Kidney tubule cell (primary cell): Measurements from ENCODE around the gene SHROOM3.
"Not testable (repeated sequence)": the region's sequence is repeated elsewhere in the genome, so short reads cannot be mapped to it uniquely, and the experiment has no call there.

Experiments
- DNase-seq: peaks from one replicate; pipeline ENCODE4 v3.0.0-alpha.2; 2018; ENCODE audit warnings: low spot score

SHROOM3 gene

DNA sequence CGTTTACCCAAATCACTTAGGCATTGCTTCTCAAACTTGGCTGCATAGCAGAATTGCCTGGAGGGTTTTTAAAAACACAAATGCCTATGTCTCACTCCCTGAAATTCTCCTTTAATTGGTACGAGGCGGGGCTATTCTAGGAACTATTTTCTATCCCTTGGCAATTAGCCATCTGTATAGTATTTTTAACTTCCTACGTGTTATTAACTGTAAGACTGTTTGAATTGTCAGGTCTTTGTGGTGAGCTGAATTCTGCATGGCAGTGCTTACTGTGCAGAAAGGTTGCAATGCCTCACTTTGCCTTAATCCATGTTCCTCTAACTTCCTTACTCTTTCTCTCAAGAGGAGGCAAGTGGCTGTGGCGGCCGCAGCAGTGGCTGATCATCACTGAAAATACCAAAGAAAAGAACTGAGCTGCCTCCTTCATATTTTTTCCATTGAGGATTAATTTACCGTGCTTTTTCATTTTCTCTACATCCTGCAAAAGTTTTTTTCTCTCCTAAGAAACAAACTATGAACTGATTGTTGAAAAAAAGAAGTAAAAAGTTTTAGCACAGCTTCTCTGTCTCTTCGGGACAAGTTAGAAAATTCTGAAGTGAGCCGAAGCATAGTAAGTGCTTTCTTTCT is at the start of gene SHROOM3:
Gene SHROOM3 (plus strand): TSS at position 329 of the 627 bp plus-strand sequence. CDS start 824 bp downstream, outside the sequence.
- DNase-seq = peak; percentile 64

DNA sequence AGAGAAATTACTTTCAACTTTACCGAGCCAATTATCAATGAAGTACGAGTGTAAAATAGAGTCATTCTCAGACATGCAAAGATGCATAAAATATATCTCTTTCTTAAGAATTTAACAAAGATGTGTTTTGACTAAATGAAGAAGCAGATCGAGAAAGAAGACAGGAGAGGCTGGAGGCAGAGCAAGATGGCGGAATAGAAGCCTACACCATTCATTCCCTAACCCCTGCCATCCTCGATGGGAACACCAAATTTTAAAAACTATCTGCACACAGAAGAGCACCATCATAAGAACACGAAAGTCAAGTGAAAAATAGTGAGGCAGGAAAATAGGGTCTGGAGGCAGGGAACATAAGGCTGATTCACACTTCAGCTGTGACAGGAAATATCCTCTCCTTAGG is 49.1 kb upstream of the SHROOM3 start:
- DNase-seq = no peak

DNA sequence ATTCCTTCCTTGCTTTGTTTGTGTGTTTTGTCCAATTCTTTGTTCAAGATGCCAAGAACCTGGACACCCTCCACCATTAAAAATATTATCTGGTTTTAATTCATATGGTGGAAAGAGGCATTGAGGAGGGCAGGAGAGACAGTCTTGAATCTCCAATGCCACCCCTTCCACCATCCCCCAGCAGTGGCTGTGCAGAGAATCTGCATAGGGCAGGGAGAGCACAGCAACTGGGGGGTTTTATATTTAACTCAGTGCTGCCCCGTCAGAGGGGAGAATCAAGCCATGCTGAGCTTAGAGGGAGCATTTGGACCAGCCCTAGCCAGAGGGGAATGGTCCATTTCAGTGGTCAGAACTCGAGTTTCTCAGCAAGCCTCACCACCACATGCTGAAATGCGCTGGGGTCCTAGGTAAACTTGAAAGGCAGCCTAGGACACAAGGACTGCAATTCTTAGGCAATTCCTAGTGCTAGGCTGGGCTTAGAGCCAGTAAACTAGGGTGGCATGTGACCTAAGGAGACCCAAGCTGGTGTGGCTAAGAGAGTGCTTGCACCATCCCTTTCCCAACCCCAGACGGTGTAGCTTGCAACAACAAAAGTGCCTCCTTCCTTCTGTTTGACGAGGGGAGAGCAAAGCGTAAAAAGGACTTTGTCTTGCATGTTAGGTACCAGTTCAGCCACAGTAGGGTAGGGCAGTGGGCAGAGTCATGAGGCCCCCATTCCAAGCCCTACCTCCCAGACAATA is 48.3 kb upstream of the SHROOM3 start:
- no peak for DNase-seq

DNA sequence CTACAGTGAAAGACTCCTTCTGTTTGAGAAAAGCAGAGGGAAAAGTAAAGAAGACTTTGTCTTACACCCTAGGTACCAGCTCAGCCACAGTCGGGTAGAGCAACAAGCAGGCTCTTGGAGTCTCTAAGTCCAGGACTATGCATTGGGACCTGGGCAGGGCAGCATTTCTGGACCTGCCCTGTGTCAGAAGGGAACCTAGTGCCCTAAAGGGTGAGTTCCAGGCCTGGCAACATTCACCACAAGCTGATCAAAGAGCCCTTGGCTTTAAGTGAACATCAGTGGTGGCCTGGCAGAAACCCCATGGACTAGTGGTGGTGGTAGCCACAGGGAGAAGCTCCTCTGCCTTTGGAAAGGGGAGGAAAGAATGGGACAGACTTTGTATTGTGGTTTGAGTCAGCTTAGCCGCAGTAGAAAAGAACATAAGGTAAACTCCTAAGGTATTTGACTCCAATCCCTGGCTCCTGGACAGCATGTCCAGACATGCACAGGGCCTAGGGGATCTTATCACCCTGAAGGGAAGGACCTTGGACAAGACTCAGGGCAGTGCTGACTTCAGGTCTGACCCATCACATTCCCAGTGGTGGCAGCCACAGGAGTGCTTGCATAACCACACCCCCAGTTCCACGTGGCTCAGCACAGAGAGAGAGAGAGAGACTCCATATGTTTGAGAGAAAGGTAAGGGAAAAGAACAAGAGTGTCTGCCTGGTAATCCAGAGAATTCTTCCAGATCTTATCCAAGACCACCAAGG is 46.7 kb upstream of the SHROOM3 start:
- peak; percentile 54 for DNase-seq

DNA sequence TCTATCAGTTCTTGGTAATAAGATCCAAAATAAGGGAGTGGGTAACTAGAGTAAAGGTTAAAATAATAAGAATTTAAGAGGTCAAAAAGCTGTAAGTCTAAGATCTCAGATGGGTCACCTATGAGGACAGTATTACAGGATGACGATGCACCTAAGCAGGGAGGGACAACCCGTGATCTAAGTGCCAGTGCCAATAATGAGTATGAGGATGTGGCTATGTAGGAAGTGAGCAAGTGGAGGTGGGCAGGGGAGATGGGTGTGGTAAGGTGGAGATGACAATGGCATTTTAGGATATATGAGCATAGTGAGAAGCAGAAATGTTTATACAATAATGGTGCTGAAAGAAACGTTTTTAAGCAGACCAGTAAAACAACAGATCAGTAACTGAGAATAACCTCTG is 33.4 kb upstream of the SHROOM3 start:
- DNase-seq = no peak

DNA sequence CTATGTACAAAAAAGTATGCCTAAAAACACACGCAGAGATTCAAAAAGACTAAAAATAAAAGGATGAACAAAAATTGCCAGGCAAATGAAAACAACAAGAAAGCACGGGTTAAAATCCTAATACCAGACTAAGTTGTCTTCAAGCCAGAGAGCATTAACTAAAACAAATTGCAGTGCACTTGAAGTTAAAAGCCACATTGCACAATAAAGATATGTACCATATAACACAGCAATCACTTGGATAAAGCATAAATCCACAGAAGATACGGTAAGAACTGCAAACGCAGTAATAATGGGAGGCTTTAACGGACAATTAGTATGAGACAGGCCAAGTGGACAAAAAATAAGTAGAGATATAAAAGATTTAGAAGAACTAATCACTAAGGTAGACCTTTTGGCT is 28.9 kb upstream of the SHROOM3 start:
- no peak for DNase-seq

DNA sequence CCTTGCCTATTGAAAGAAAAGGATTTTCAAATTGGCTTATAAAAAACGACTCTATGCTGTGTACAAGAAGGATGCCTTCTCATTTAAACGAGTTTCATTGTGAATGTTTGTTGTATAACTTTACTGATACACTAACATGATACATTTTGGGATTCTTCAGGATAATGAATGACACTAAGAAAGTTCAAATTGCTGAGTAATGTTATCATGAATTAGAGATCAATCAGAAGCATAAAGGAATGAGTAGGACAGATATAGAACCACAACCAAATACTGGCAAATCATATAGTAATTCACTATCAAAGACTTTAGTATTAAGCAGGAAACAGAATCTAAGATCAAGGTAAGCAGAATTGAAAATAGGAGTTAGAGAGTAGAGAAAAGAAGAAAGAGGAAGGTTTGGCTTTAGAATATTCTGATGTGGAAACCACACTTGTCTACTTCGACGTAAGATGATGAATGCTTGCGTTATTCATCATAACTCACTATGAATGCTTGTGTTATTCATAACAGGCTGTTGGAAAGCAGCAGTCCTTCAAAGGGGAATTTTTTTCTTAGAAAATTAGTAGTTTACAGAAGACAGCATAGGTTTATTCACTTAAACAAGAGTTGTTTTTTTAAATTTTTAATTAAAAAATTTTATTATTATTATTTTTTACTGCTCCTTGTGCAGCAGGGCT is 27.4 kb upstream of the SHROOM3 start:
- no peak for DNase-seq

DNA sequence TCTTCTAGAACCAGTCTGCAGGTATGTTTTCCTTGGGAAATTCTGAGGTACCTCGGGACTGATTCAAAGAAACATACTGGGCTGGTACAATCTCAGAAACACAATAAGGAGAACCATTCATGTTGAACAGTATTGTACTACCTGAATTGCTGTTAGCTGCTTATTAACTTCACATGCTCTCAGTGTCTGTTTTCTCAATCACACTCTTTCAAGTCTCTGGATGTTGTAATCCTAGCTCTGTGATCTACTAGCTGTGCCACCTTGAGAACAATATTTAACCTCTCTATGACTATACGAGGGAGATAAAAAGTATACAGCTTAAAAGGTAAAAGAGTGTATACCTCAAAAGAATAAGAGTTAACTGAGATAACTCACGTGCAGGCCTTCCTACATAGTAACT is 24.4 kb upstream of the SHROOM3 start:
- peak; percentile 29 for DNase-seq

DNA sequence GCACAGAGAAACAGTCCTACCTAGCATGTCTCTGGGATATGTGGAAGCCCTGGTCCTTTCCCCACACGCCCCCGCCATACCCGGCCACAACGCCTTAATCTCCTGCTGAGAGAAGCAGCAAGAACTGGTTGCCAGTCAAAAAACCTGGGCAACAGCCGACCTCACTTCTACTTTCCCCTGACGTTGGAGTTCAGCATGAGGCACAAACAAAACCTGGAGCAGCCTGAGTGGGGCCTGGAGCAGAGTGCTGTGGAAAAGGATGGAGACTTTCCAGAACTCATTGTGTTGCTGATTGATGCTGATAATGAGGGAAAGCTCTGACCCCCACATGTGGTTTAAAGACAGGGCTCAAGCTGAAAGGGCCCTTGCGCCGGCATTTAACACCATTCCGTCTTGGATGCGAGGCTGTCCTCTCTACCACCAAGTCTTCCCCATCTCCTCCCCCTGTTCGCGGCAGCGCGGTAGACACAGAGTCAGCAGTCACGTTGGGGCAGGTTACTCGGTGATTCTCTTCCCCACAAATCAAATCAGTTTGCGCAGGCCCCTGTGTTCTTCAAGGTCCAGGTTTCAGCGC is 14.8 kb upstream of the SHROOM3 start:
- DNase-seq = no peak

DNA sequence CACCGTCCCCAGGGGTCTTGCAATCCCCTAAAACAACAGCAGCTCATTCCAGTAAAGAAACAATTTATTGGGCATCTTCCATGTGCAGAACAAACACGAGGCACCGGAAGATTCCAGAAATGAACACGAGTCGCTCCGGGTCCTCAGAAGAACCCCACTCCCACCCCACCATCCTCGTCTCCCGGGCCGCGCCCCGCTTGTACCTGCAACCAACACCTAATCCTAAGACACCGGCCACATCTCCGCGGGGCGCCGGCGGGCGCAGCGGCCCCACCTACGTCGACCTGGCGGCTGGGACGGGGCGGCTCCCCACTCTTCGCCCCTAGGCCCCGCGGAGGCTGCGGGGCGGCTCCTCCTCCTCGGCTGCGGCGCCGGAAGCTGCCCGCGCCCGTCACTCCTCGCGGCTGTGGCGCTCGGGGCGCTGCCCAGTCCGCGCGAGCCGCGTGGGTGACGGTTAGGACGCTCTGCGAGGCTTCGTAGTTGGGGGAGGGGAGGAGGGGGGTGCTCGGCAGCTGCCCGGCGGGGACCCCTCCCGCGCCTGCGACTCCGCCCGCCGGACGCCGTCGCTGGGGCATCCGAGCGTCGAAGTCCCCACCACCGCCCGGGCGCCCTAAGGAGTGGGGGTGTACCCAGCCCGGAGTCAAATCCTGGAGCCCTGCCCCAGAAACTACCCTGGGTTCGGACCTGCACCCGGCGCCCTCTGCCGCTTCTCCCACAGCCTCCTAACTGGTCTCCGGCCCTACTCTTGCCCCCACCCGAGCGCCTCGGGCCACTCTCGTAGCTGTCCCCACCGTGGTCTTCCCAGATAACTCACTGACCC is 14.1 kb upstream of the SHROOM3 start, which contains the start of gene CCDC158:
Gene CCDC158 (minus strand): TSS at position 380 of the 820 bp plus-strand sequence. CDS start 17,934 bp downstream, outside the sequence.
- DNase-seq = peak; percentile 28

DNA sequence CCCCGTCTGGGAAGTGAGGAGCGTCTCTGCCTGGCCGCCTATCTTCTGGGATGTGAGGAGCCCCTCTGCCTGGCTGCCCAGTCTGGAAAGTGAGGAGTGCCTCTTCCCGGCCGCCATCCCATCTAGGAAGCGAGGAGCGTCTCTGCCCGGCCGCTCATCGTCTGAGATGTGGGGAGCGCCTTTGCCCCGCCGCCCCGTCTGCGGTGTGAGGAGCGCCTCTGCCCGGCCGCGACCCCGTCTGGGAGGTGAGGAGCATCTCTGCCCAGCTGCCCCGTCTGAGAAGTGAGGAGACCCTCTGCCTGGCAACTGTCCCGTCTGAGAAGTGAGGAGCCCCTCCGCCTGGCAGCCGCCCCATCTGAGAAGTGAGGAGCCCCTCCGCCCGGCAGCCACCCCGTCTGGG is 11.9 kb upstream of the SHROOM3 start:
- not testable (repeated sequence) for DNase-seq

DNA sequence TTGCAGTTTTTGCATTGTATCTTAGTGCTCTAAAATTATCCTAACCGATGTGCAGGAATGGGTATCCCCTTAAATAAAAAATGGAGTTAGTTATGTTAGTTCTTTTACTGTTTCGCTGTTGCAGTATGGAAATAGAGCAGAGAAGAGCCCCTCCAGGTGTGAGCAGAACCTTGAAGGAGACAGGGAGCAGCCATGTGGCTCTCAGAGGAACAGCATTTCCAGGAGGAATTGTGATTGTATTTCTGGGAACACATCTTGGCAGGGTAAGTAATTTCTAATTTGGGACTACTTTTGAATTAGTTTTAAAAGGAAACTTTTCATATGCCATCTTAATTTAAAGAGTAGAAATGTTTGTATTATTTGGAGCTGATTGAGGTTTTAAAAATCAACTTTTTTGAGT is 8.8 kb upstream of the SHROOM3 start:
- peak; percentile 32 for DNase-seq

DNA sequence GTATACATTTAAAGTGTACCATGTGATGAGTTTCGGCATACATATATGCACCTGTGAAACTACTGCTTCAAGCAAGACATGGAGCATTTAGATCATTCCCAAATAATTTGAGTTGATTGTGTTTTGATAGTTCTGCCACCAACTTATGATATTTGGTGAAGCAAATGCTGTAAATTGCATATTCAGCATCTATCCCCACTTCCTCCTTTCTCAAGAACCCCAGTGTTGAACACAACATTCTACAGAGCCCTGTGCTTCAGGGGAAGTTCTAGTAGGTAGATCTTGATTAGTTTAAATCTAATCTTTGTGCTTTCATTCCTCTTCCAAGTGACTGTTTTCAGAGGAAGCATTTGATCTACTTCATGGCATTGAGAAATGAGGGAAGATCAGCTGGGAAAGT is 5.4 kb upstream of the SHROOM3 start:
- no peak for DNase-seq

DNA sequence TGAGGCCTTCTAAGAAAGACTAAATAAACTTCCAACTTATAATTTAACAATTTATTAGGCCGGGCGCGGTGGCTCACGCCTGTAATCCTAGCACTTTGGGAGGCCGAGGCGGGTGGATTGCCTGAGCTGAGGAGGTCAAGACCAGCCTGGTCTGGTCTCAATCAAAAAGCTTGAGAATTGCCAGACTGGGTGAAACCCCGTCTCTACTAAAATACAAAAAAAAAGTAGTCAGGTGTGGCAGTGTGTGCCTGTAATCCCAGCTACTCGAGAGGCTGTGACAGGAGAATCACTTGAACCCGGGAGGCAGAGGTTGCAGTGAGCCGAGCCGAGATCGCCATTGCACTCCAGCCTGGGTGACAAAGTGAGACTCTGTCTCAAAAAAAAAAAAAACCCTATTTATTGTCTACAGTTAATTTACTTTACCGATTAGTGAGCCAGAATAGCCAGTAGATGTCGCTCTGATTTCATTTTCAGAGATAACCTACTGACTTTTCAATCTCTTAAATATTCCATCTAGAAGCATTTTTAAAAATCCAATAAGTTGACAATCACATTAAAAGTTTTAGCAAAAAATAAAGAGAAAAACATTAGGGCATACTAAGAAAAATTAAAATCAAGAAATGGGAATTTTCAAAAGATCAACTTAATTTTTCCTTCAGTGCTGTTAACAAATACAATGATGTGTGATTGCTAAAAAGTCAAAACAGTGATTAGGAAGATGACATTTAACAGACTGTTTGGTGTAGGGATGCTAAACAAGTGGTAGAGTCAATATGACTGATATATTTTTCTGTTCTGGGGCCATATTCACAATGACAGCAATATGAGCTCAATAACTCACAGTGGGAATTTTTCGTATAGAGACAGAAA is 4.3 kb upstream of the SHROOM3 start:
- DNase-seq = peak; percentile 68

DNA sequence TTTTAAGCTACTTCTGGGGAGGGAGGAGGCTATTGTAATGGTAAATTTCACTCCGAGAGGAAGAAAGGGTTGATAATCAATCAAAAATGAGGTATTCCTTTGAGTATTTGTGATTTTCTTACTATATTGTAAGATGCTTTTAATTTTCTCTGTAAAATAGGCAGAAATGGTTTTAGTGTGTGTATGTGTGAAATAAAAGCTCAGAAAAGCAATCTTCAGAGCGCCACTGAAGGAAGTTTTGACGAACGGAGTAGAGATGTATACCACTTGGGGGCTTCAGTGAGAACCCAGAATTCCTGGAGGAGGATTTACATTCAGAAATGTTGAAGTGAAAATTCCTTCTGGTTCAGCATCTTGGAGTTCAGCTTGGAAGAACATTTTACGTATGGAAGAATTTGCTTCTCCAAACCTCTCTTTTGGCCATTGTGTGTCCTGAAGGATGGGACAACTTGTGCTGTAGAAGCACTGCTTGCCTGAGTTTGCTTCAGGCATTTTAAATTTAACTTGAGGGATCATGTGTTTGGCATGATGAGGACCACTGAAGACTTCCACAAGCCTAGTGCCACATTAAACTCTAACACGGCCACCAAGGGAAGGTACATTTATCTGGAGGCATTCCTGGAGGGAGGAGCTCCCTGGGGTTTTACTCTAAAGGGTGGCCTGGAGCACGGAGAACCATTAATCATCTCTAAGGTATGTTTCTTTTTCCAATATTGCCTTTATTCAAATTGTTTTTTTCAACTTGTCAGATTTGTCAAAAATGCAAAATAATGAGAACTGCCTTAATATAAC is 695 bp downstream of the SHROOM3 start:
- no peak for DNase-seq

DNA sequence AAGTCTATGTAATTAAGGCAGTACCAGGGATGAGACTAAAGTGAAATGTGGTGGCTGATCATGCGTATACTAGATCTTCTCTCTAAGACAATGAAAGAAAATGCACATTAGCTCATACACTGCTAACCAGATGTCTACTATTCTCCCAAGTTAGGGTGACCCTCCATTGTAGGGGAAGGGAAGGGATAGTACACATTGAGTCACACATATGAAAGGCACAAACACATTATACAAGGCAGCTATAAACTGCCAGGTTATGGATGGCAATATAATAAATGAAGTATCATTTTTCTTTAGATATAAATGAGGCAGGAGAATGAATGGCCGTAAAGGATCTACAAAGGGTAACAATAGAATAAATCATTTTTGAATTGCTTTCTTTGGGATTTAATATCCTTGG is 4.5 kb downstream of the SHROOM3 start:
- DNase-seq = no peak

DNA sequence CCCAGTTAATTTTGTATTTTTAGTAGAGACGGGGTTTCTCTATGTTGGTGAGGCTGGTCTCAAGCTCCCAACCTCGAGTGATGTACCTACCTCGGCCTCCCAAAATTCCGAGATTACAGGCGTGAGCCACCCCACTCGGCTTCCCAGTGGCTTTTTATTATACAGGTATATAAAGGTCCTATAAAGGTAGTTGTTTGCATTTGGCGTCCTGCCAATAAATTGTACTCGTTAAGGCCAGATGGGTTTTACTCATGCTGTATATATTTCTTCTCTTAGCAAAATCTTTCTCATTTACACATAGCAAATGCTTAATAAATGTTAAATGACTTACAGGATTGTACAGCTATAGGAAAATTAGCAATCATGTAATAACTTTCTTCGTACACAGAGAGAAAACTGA is 6.9 kb downstream of the SHROOM3 start:
- no peak for DNase-seq

DNA sequence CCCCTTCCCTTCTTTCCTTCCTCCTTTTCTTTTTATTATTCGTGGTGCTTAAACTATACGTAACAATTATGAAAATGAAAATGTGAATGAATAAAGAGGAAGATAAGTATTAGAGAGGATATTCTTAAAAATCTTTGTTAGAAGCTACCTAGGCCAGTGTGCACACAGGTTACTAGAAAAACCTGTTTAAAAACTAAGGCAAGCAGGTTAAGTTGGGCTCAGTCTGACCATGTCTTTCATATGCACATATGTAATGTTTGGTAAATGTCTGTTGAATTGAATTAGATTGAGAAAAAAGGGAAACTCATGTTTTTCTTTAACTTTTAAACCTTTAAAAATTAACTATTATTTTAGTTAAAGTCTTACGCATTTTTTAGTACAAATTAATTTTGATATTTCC is 7.8 kb downstream of the SHROOM3 start:
- DNase-seq = no peak

DNA sequence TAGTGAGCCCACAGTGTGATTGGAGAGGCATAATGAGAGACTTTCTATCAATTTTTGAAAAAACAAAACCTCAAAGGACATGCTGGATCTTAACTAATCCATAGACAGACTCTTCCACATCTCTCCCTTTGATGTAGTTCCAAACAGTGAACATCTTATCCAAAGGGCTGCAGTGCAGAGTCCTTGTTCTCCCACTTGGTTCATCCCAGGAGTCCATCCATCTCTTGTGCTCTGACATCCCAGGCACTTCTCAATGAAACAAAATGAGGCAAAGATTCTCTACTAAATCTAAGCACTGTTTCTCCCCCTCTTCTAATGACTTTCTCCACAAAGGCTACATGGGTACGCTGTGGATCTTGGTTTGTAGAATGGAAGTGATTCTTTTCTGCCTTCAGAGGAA is 8.3 kb downstream of the SHROOM3 start:
- no peak for DNase-seq
